ENCODE results near the gene PCYT1B.
"Not testable (repeated sequence)": the region's sequence is repeated elsewhere in the genome, so short reads cannot be mapped to it uniquely, and the experiment has no call there.

PCYT1B gene

DNA sequence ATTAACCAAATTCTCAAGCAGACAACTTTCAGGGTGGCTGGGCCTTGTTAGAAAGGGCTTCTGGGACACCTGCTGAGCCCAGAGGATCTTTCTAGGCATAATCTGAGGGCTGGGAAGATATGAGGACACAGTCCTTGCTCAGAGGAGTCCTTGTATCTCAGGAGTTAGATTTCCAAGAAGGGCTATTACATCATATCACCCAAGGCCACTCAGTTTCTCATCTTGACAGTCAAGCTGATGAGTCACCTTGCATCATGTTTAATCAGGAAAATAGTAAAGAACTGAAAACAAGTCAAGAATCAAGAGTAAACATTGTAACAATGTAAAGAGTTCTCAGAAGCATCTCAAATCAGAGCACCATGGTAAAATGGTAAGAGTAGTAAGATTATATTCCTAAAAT is 4.0 kb downstream of the PCYT1B start:
- DNase-seq: no peak

DNA sequence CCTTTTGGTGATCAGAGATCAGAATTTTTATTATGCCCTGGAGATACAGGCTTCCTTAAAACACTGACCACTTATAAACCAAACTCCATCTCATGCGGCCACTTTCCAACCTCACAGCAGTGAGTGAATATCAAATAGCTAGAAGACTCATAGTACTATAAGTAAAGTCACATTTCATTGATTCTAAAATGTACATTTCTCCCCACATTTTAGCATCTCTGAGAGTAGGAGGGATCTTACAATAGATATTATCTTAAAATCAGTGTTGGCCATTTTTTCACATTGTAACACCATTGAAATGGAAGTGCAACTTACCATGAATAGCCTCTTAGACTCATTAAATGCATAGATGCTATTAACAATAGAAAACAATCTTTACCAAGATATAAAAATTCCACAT is 17.4 kb downstream of the PCYT1B start:
- DNase-seq: no peak

DNA sequence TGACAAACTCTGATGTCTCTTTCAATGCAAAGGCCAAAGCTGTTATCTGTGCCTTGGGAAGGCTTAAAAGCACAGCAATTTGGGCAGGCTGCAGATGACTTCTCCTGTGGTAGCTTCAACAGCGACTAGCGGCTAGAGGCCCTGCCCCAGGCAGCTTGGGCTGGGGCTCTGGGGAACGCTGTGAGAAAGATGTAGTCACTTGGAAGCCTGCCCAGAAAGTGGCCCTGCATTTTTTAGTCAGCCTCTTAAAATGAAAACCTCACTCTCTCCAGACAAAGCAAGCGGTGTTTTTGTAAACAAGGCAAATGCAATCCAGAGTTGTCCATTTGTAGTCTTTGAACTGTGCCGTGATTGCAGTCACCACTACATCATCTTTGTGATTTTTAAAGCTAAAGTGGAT is 27.5 kb downstream of the PCYT1B start:
- no peak for DNase-seq

DNA sequence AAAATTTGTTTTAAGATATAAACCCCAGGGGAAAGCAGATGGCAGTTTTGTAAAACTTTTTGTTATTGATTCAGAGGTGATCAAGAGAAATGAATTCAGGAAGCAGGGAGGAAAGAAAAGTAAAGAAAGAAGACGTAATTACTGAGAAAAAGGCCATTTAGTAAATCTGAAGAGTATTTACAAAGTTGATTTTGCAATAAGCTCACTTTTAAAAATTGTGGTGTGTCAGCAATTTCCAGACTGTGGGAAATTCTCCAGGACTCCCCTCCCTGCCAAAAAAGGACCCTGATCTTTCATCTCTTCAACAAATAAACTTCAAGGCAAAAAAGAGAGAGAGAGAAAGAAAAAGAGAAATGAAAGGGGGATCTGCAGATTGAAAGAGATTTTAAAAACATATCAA is 36.6 kb downstream of the PCYT1B start:
- DNase-seq: no peak

DNA sequence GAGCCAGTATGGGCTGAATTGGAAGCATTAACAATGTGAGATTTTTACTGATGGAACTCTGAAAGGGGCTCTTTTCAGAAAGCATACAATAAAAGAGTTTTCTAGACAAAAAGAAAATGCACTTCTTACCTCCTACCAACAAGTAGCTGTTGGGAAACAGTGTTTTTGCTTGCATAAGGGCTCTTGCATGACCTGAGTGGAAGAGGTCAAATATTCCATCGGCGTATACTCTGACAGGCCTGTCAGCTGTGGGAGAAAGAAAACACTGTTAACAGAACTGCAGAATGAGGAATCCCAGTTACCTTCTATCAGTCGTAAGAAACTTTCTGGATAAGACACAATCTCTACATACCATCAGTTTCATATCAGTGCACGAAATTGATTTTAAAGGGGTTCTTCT is 39.5 kb downstream of the PCYT1B start:
- no peak for DNase-seq

DNA sequence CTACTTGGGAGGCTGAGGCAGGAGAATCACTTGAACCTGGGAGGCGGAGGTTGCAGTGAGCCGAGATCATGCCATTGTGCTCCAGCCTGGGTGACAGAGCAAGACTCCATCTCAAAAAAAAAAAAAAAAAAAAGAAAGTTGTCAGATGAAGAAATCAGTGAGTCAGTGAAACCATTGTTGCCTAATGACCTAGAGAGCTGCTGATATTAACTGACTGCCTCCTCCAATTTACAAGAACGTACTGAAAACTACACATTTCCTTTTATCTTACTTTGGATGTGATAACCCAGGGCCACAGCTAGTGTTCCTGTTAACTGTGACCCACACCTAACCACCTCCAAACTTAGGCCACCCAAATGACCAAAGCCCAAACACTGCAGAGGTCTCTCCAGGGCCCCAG is 41.2 kb downstream of the PCYT1B start:
- DNase-seq: not testable (repeated sequence)

DNA sequence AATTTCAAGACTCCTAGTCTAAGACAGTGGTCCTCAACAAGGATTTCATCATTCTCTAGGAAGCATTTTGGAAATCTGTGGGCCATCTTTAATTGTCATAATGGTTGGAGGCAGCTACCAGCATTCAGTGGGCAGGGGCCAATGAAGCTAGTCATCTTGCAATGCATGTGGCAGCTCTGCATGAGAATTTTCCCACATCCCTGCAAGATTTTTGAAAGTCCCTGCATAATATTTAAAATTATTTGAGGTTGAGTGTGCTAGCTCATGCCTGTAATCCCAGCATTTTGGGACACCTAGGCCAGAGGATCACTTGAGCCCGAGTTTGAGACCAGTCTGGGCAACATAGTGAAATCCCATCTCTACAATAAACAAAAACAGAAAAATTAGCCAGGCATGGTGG is 44.0 kb downstream of the PCYT1B start:
- no peak for DNase-seq

DNA sequence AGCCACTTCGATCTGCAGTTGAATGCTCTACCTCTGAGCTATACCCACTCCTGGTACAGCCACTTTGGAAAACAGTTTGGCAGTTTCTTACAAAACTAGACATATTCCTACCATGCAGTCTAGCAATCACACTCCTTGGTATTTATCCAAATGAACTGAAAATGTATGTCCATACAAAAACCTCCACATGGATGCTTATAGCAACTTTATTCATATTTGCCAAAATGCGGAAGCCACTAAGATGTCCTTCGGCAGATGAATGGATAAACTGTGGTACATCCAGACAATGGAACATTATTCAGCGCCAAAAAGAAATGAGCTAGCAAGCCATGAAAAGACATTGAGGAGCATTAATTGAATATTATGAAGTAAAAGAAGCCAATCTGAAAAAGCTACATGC is 45.3 kb downstream of the PCYT1B start:
- DNase-seq: no peak

DNA sequence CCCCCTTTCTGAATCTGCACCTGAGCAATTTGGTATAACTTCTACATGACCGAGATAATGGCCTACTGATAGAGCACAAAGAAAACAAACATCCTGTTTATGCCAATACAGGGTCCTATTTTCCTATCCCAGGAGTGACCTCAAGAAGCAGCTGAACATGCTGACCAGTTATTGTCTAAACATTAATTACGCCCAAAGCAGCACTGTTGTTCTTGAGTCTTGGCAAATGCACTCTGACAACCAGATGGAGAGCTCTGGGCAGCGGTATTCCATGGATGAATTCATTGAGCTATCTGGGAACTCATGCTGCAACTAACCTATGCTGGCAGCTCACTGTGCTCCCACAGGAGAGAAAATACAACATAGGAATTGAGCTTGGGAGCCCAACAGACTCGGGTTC is 52.6 kb downstream of the PCYT1B start:
- DNase-seq: no peak

DNA sequence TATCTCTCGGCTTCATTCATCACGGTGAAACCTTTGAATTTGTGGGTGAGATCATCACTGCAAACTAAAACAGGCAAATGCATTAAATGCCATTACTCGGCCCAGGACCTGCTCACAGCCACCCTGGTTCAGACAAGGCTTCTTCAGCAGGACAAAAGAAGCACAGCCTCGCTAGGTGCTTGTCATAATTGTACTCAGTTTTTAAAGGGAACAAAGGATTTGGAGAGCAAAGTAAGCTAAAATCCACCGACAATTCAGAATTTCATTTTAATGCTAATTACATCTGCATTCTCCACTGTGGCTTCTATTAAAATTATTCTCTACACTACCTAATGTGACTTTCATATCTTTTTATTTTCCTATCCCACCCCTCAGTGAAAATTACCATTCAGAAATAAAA is 57.0 kb downstream of the PCYT1B start:
- DNase-seq: no peak

DNA sequence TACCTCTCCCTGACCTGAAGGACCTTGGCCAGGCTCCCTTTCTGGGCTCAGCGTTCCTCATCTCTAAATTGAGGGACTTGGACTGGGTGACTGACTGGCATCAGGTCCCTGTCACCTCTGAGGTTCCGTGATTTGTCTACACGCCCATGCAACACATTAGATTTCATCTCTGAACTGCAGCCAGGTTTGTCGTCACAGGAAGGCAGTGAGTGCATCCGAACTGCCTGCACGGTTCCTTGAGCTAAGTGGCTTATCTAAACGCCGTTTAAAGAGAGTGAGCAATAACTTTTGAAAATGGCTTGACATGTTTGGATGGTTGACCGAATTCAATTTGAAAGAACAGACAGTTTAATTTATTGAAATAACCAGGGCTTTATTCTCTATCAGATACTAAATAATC is 70.1 kb downstream of the PCYT1B start:
- DNase-seq: no peak

DNA sequence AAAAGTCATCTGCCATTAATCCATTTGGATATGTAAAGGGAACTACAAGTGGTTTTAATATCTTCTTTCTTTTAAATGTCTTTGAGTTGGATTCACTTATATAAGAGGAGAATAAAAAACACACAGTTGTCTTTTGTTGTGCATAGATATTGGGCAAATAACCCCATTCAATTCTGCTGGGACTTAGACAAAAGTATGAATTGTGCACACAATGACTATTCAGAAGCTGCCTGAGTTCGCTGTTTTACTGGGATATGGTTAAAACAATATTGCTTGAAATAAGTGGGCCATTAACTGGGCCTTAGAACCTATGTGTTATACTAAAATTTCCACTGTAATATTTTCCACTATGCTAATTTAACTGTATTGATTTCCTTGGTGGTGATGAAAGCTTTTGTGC is 71.7 kb downstream of the PCYT1B start:
- no peak for DNase-seq

DNA sequence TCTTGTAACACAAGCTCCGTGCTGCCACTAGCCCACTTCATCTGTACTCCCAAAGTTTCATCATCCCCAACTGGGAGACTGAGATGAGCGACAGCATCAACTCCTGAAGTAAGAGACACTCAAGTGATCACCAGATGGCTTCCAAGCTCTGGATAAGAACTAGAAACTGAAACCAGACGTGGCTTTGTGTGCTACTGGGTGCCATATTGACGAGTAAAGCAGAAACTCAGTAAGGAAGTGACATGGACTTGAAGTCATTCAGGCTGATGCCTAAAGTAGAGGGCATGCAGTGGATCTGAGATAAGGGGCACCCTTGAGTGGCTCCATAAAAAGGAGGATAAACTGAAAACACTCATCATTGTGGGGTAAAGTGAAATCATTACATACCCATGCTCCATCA is 72.4 kb downstream of the PCYT1B start:
- no peak for DNase-seq

DNA sequence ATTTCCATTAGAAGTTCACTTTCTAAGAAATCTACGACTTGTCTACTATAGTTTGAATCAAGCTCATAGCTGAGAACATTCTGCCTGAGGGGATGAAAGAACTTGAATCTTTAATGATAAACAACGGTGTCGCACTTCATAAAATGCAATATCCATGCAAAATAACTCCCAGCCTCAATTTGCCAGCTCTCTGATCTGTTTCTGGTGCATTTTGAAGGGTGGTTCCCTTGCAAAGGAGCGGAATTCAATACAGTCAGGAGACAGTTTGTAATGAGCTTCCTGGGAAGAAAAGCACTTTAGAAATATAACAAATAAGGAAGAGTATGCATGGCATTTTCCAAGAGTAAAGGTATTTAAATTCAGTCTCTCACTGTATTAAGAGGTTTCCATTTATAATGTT is 80.0 kb downstream of the PCYT1B start:
- no peak for DNase-seq

DNA sequence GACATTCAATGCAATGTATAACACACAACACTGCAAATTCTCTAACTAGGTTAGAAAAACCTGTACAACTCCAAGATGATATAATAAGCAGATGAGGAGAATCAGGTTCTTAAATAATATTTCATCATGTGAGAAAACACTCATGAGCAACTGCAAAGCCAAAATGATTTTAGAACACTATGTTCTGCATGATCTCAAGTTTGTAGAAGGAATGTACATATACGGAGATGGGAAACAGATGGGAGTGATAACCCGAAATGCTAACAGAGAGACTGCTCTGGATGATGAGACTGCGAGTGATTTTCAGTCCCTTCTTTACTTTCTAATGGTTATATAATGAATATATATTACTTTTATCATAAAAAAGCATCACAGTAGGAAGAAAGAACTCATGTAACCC is 80.9 kb downstream of the PCYT1B start:
- DNase-seq: no peak

DNA sequence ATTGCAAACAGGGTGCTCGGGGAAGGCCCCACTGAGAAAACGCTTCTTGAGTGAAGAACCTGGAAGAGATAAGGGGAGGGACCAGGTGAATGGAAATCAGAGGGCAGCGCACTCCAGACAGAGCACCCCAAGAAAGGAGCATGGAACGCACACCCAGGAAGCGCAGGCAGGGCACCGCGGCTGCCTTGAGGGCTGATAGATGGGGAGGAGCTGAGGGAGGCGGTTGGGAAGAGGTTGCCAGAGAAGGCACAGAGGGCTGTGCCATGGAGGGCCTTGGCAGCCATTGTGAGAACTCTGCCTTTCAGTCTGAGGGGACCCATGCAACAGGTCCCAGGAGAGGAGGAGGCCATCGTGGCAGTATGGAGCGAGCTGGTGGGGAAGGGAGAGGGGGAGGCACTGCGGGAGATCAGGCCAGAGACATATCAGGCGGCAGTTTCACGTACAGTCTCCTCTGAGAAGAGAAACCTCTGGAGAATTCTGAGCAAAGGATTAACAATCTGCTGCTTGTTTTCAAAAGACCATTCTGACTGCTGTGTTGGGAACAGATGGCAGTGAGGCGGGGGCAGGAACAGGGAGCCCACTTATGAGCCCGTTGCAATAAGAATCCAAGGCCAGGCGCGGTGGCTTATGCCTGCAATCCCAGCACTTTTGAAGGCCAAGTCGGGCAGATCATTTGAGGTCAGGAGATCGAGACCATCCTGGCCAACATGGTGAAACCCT is 83.7 kb downstream of the PCYT1B start:
- no peak for DNase-seq

DNA sequence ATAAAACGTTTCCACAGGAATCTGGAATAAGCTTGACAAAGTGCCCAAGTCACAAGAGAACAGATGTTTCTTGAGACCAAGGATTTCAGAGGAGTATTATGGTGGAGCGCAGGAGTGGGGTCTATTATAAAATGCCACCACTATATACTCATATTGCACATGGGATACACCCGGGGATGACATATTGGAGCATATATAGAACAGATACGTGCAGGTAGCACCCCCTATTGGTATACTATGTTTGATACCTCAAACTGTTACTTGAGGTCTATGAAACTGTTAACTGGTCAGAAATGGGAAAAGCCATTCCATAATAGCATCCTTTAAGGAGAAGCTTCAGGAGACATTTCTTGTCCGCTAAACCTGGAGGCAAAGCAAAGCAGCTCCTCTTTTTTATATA is 86.0 kb downstream of the PCYT1B start:
- no peak for DNase-seq

DNA sequence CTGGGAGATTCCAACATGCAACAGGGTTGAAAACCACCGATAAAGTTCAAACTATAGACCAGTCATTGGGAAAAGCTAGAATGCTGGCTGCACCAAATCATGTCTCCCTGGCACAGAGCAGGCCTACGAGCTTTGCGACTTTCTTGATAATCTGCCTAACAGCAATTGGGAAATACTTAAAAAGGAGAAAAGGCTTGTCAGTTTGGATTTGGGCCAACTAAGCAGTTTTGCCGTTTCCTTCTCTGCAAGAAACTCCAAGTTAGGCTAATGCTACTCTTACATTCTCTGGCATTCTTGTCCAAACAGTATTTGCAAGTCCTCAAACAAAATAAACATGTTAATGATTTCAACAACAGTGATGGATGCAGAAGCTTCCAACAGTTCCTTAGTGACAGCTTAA is 94.1 kb downstream of the PCYT1B start:
- DNase-seq: no peak

DNA sequence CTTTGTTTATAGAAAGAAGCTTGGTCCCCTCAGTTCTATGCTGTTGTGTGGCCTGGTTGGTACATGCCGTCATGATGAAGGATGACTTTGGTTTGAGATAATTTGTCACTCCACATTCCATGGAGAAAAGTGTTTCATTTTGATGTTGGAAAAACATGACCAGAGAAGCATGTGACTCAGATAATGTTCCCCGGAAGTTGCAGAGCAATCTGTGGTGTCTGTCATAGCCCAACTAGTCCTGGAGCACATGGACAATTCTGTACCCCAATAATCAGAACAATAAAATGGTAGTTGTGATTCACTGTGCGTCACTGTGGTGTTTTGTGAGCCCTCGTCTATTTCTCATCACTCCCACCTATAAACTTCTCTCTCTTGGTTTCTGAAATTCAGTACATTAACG is 97.0 kb downstream of the PCYT1B start:
- no peak for DNase-seq

DNA sequence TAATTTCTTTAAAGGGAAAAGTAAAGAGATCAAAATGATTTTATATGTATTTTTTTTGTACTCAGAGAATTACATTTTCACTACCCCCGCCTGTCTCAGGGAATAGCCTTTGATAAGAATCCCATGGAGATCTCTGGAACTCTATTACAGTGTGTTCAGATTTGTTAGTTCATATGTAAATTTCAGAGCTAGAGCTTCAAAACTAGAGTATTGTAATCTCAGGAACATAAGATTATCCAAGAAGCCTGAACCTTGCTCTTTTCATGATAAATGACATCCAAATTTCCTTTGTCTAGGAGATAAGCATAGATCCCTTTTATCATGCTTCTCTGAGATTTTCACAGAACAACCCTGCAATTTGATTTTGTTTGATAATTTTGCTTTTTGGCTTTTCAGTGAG is 99.2 kb downstream of the PCYT1B start:
- no peak for DNase-seq

DNA sequence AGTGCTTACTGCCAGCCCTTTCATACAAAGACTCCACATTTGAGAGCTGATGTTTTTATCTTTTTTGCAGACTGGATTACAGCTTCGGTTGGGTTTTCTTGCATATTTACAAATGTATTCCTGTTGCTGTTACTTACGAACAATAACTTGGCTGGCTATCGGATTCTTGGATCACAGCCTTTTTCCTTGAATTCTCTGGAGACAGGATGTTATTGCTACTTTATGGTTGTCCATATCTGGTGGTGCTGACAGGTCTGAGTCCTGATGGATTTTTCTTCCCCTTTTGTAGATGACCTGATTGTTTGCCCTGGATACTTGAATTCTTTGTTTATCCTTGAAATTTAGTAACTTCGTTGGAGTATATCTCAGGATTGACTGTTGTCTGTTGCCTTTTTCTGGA is 104.4 kb downstream of the PCYT1B start:
- DNase-seq: no peak

DNA sequence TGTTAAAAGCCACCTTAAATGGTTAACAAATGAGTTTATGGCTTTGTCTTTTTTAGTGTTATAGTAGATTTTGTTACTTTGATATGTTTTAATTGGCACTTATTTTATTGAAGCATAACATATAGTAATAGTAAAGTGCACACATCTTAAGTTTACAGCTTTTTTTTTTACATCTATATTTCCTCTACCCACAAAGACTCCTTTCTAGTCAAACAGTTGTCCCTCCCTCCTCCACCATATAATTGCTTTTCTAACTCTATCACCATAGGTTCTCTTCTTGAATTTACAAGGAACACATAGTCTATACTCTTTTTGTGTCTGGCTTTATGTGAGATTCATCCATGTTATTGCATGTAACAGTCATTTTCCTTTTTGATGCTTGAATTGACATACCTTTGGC is 110.6 kb downstream of the PCYT1B start:
- DNase-seq: no peak

DNA sequence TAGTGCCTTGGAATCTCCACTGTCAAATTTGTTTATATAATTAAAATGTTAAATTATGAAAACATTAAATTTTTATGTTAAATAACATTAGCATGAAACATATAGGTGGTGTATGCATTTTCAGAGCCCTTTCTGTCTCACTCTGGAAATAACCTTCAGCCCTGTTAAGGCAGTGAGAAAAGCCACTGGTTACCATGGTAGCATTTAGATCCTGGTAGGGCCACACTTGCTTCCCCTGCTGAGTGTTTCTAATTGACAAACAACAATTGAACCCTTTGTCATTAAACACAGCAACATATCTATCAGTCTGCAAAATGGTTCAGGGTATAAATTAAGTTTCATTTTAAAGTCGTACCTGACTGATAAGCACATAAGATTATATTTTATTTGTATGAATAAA is 118.5 kb downstream of the PCYT1B start:
- DNase-seq: no peak

DNA sequence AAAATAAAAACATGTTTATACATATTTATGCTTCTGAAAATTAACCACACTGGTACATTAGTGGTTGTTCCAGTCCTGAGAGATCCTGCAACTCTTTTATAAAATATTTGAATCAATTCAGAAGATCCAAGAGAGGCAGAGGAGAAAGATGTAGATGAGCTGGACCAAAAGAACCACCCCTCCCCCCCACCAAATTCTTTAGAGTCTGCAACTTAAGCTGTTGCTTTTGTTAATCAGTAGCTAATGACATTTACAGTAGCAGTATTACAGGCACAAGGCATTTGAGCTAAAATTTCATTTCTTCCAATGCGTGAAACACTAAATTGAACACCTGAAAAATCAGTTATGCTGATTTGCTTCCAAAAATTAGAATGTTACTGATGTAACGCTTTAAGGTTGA is 120.5 kb downstream of the PCYT1B start:
- no peak for DNase-seq

DNA sequence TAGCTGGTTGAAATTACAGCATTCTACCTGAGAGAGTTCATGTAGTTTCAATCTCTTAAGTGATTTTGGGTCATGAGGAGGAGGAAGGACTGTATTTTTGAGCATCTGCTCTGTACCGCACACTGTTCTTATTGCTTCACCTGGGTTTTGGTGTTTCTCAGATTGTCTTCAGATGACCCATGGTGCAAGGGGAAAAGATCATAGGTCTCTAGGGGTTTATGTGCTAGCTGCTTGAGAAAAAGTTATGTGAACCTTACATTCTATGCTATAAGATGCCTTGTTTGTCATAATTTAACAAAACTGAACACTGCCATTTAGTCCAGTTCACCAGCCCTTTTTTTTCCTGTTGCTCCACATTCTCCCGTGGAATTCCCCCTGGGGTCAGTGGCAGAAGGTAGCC is 121.7 kb downstream of the PCYT1B start:
- no peak for DNase-seq

DNA sequence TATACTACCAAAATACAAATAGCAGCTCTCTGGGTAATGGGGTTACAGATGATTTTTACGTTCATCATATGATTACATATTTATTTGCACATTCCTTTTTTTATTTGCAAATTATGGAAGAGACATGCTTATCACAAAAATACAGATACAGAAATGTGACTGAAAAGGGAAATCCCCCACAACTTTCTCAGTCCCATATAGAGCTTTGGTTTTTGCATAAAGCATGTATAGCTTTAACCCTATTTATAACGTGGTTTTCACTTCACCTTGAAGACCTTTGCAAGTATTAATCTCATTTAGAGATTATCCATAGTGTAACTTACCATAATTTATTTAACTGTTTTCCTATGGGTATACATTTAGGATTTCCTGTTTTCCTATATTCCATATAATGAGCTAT is 126.7 kb downstream of the PCYT1B start:
- no peak for DNase-seq
